K562 (cell line): ENCODE measurements around the gene CD34. TPM values are rescaled to one million over a fixed set of nuclear protein-coding genes. Genes with fewer than 3 reads are reported as not detected.

Experiments
- BHLHE40 ChIP-seq: IDR thresholded peaks from 2 replicates; pipeline ENCODE4 v1.6.1; 2011; ENCODE audit warnings: low read length, improper control_type of control experiment
- CBFA2T3 ChIP-seq: fragments of 450-650 bp; IDR thresholded peaks from 2 replicates; pipeline ENCODE4 v1.6.1; 2017
- CTBP1 ChIP-seq: fragments of 450-650 bp; IDR thresholded peaks from 2 replicates; pipeline ENCODE4 v1.6.1; 2016; ENCODE audit warnings: borderline replicate concordance
- ELF1 ChIP-seq: fragments of 200-800 bp; sonication (Bioruptor generic); IDR thresholded peaks from 2 replicates; pipeline ENCODE4 v1.6.1; 2016; ENCODE audit warnings: missing genetic modification characterization, missing compliant biosample characterization
- ELF2 ChIP-seq: fragments of 250-450 bp; sonication (Bioruptor Pico); IDR thresholded peaks from 2 replicates; pipeline ENCODE4 v1.5.0; 2021; ENCODE audit warnings: mild to moderate bottlenecking
- PML ChIP-seq: IDR thresholded peaks from 2 replicates; pipeline ENCODE4 v1.6.1; 2012; ENCODE audit warnings: low read length, inconsistent platforms
- POLR2AphosphoS5 ChIP-seq: IDR thresholded peaks from 2 replicates; pipeline ENCODE4 v1.6.1; 2011; ENCODE audit warnings: mild to moderate bottlenecking, low read depth, low read length, moderate library complexity; ENCODE audit not compliant: control insufficient read depth, insufficient read depth
- POLR3A ChIP-seq: IDR thresholded peaks from 2 replicates; pipeline ENCODE4 v1.6.1; 2011; ENCODE audit warnings: borderline replicate concordance, mild to moderate bottlenecking, moderate library complexity; ENCODE audit not compliant: insufficient read length, insufficient read depth; ENCODE audit errors: extremely low read depth
- SMARCA4 ChIP-seq: fragments of 450-650 bp; IDR thresholded peaks from 2 replicates; pipeline ENCODE4 v1.6.1; 2016
- SOX6 ChIP-seq: fragments of 450-650 bp; IDR thresholded peaks from 2 replicates; pipeline ENCODE4 v1.6.1; 2014; ENCODE audit warnings: mild to moderate bottlenecking
- THRAP3 ChIP-seq: fragments of 450-650 bp; IDR thresholded peaks from 2 replicates; pipeline ENCODE4 v1.6.1; 2016; ENCODE audit warnings: mild to moderate bottlenecking, inconsistent platforms, borderline replicate concordance
- ZNF311 ChIP-seq: fragments of 250-450 bp; sonication (Bioruptor Pico); IDR thresholded peaks from 2 replicates; pipeline ENCODE4 v1.4.0; 2020; ENCODE audit warnings: mild to moderate bottlenecking, moderate library complexity
- ZNF384 ChIP-seq: IDR thresholded peaks from 2 replicates; pipeline ENCODE4 v1.6.1; 2012; ENCODE audit warnings: low read depth, low read length, improper control_type of control experiment
- ZNF584 ChIP-seq: fragments of 200-800 bp; sonication (Bioruptor generic); IDR thresholded peaks from 2 replicates; pipeline ENCODE4 v1.6.1; 2016; ENCODE audit warnings: low read depth, mild to moderate bottlenecking, missing genetic modification characterization, missing compliant biosample characterization
- polyA plus RNA-seq, 8 experiments: library from polyadenylated mRNA; depleted of rRNA in 4 of 8; stranded (reverse) in 5 of 8; unstranded in 3 of 8; fragments of >200 nt; fragmentation: Nextera tagmentation in 2 of 8; fragmentation: Illumina TruSeq in 1 of 8; extraction: Ambion mirVana in 2 of 8; extraction: Trizol in 1 of 8; gene quantifications; 2 replicates each; pipeline versions ENCODE4 v1.2.1 to v1.2.3, GENCODE V29; 2011 to 2014; ENCODE audit warnings: inconsistent platforms in 1 of 8, missing spikeins in 1 of 8
- total RNA-seq, 7 experiments: library from RNA; depleted of rRNA in 6 of 7; stranded (reverse); fragments of >200 nt in 6 of 7; fragmentation: Illumina TruSeq in 2 of 7; extraction: Trizol in 2 of 7; gene quantifications; 2 replicates each; pipeline versions ENCODE4 v1.2.1 to v1.2.3, GENCODE V29; 2011 to 2021; ENCODE audit warnings: low replicate concordance in 1 of 7
- TF ChIP-seq, protein P1 (sequence below), 2 experiments: fragments of 450-650 bp; formaldehyde crosslinking in 1 of 2; IDR thresholded peaks; 2 replicates each; pipeline versions ENCODE4 v1.4.0 to v1.6.1; 2014 to 2020; ENCODE audit warnings: mild to moderate bottlenecking in 2 of 2, borderline replicate concordance in 1 of 2, low read depth in 1 of 2
- TF ChIP-seq, protein P2 (sequence below): fragments of 250-450 bp; sonication (Bioruptor Pico); IDR thresholded peaks from 2 replicates; pipeline ENCODE4 v1.9.0; 2021; ENCODE audit warnings: mild to moderate bottlenecking, inconsistent platforms
- TF ChIP-seq, protein P3 (sequence below): sonication (generic); IDR thresholded peaks from 2 replicates; pipeline ENCODE4 v1.6.1; 2016

The CD34 gene
- total and polyA plus RNA-seq, 9 of the 15 experiments (the other 6 are each of a cell fraction or from before 2014, with no cell fraction given): not detected

DNA sequence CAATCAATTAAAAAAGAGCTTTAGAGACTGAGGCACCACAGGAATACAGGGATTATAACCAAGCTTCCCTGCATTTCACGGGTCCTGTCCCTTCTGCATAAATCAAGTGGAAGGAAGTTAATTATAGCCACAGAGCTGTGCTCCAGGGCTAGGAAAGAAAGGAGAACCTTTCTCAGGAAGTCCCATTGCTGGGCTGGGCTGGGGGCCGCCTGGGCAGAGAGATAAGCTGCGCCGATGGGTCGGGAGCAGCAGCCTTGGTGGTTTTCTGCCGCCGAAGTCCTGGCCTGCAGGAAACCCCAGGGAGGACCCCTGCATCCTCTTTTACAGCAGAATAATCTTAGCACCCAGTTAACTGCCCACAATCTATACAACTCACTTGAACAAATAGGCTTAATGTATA lies 12.6 kb upstream of the CD34 start (continued):
- TF ChIP-seq, protein P1, sequence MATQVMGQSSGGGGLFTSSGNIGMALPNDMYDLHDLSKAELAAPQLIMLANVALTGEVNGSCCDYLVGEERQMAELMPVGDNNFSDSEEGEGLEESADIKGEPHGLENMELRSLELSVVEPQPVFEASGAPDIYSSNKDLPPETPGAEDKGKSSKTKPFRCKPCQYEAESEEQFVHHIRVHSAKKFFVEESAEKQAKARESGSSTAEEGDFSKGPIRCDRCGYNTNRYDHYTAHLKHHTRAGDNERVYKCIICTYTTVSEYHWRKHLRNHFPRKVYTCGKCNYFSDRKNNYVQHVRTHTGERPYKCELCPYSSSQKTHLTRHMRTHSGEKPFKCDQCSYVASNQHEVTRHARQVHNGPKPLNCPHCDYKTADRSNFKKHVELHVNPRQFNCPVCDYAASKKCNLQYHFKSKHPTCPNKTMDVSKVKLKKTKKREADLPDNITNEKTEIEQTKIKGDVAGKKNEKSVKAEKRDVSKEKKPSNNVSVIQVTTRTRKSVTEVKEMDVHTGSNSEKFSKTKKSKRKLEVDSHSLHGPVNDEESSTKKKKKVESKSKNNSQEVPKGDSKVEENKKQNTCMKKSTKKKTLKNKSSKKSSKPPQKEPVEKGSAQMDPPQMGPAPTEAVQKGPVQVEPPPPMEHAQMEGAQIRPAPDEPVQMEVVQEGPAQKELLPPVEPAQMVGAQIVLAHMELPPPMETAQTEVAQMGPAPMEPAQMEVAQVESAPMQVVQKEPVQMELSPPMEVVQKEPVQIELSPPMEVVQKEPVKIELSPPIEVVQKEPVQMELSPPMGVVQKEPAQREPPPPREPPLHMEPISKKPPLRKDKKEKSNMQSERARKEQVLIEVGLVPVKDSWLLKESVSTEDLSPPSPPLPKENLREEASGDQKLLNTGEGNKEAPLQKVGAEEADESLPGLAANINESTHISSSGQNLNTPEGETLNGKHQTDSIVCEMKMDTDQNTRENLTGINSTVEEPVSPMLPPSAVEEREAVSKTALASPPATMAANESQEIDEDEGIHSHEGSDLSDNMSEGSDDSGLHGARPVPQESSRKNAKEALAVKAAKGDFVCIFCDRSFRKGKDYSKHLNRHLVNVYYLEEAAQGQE (IDR thresholded peaks at IDR 0.05; ENCODE audit: borderline replicate concordance): peak; percentile 56; the same call in 1 of the 2 replicates
- TF ChIP-seq, protein P1 (CRISPR knock-in tag; IDR thresholded peaks at IDR 0.05; ENCODE audit: low read depth): no peak
- TF ChIP-seq SOX6 (peak; percentile 72), ELF1 (tag) (peak; percentile 61), PML (peak; percentile 69), ZNF584 (CRISPR knock-in tag) (no peak), ZNF384 (no peak), ZNF311 (peak; percentile 48; the same call in 1 of the 2 replicates), BHLHE40 (peak; percentile 9; the same call in 1 of the 2 replicates), SMARCA4 (peak; percentile 79), CTBP1 (peak; percentile 72), ELF2 (CRISPR knock-in tag) (no peak), CBFA2T3 (peak; percentile 84), POLR2AphosphoS5 (peak; percentile 78), THRAP3 (no peak), POLR3A (no peak)
- TF ChIP-seq, protein P2, sequence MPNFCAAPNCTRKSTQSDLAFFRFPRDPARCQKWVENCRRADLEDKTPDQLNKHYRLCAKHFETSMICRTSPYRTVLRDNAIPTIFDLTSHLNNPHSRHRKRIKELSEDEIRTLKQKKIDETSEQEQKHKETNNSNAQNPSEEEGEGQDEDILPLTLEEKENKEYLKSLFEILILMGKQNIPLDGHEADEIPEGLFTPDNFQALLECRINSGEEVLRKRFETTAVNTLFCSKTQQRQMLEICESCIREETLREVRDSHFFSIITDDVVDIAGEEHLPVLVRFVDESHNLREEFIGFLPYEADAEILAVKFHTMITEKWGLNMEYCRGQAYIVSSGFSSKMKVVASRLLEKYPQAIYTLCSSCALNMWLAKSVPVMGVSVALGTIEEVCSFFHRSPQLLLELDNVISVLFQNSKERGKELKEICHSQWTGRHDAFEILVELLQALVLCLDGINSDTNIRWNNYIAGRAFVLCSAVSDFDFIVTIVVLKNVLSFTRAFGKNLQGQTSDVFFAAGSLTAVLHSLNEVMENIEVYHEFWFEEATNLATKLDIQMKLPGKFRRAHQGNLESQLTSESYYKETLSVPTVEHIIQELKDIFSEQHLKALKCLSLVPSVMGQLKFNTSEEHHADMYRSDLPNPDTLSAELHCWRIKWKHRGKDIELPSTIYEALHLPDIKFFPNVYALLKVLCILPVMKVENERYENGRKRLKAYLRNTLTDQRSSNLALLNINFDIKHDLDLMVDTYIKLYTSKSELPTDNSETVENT (CRISPR knock-in tag): no peak
- TF ChIP-seq, protein P3, sequence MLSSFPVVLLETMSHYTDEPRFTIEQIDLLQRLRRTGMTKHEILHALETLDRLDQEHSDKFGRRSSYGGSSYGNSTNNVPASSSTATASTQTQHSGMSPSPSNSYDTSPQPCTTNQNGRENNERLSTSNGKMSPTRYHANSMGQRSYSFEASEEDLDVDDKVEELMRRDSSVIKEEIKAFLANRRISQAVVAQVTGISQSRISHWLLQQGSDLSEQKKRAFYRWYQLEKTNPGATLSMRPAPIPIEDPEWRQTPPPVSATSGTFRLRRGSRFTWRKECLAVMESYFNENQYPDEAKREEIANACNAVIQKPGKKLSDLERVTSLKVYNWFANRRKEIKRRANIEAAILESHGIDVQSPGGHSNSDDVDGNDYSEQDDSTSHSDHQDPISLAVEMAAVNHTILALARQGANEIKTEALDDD: no peak; the same call in 1 of the 2 replicates
